ENCODE measurements around the gene CEP112. TPM values are rescaled to one million over a fixed set of nuclear protein-coding genes. Genes with fewer than 3 reads are reported as not detected.
"Not testable (repeated sequence)": the region's sequence is repeated elsewhere in the genome, so short reads cannot be mapped to it uniquely, and the experiment has no call there.

CEP112 gene
- total and polyA plus RNA-seq, 4 donors = 1.1 to 4.9 (median 1.4) TPM

GRCh38 chr17:65733314-65733713 is 458.6 kb downstream of the CEP112 start (continued):
- TF ChIP-seq GABPA (IDR thresholded peaks at IDR 0.05 in 1 of 2, conservative IDR thresholded peaks at IDR 0.05 in 1 of 2) (no peak), MAX (IDR thresholded peaks at IDR 0.05) (no peak), HNF4A (conservative IDR thresholded peaks at IDR 0.05) (no peak)

DNA sequence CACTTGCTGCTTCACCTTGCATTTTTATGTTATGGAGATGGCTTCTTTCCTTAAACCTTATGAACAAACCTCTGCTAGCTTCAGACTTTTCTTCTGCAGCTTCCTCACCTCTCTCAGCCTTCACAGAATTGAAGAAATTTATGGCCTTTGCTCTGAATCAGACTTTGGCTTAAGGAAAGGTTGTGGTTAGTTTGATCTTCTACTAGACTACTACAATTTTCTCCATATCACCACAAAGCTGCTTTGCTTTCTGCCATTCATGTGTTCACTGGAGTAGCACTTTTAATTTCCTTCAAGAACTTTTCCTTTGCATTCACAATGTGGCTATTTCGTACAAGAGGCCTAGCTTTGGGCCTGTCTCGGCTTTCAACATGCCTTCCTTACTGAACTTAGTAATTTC is 459.3 kb downstream of the CEP112 start:
- 91% methylated on average over 2 of the region's 2 CpGs for WGBS
- H3K9ac ChIP-seq (ENCODE audit: low read depth in 1 of 2, low read length in 2 of 2); H3K27me3 ChIP-seq (ENCODE audit: control insufficient read depth in 4 of 4, insufficient read depth in 4 of 4, low read length in 3 of 4); H3K27ac ChIP-seq (ENCODE audit: low read depth in 1 of 2, low read length in 2 of 2); H3K9me3 ChIP-seq (ENCODE audit: control insufficient read depth in 4 of 4, low read length in 3 of 4); DNase-seq (ENCODE audit: low spot score); H3K4me3 ChIP-seq (ENCODE audit: low read depth in 1 of 3, low read length in 3 of 3); H3K36me3 ChIP-seq (ENCODE audit: control insufficient read depth in 4 of 4, insufficient read depth in 3 of 4, low read depth in 1 of 4, low read length in 3 of 4); H3K4me1 ChIP-seq (ENCODE audit: control insufficient read depth in 4 of 4, insufficient read depth in 4 of 4, low read length in 3 of 4): not testable (repeated sequence)

- Histone ChIP-seq H3K27me3 (ENCODE audit: control insufficient read depth in 4 of 4, insufficient read depth in 4 of 4, low read length in 3 of 4) (no peaks in the 10 kb centered on the region), H3K9me3 (ENCODE audit: control insufficient read depth in 4 of 4, low read length in 3 of 4) (no peaks in the 10 kb centered on the region), H3K4me3 (ENCODE audit: low read depth in 1 of 3, low read length in 3 of 3) (no peak overlapping the region), H3K36me3 (ENCODE audit: control insufficient read depth in 4 of 4, insufficient read depth in 3 of 4, low read depth in 1 of 4, low read length in 3 of 4) (no peaks in the 10 kb centered on the region), H3K9ac (ENCODE audit: low read depth in 1 of 2, low read length in 2 of 2) (no peak overlapping the region), H3K4me1 (ENCODE audit: control insufficient read depth in 4 of 4, insufficient read depth in 4 of 4, low read length in 3 of 4) (no peaks in the 10 kb centered on the region), H3K27ac (ENCODE audit: low read depth in 1 of 2, low read length in 2 of 2) (no peak overlapping the region)
- WGBS = 69% methylated on average over 3 of the region's 3 CpGs
- TF ChIP-seq MAX (IDR thresholded peaks at IDR 0.05) (no peak), HNF4A (conservative IDR thresholded peaks at IDR 0.05) (no peak)
- TF ChIP-seq, protein P1, sequence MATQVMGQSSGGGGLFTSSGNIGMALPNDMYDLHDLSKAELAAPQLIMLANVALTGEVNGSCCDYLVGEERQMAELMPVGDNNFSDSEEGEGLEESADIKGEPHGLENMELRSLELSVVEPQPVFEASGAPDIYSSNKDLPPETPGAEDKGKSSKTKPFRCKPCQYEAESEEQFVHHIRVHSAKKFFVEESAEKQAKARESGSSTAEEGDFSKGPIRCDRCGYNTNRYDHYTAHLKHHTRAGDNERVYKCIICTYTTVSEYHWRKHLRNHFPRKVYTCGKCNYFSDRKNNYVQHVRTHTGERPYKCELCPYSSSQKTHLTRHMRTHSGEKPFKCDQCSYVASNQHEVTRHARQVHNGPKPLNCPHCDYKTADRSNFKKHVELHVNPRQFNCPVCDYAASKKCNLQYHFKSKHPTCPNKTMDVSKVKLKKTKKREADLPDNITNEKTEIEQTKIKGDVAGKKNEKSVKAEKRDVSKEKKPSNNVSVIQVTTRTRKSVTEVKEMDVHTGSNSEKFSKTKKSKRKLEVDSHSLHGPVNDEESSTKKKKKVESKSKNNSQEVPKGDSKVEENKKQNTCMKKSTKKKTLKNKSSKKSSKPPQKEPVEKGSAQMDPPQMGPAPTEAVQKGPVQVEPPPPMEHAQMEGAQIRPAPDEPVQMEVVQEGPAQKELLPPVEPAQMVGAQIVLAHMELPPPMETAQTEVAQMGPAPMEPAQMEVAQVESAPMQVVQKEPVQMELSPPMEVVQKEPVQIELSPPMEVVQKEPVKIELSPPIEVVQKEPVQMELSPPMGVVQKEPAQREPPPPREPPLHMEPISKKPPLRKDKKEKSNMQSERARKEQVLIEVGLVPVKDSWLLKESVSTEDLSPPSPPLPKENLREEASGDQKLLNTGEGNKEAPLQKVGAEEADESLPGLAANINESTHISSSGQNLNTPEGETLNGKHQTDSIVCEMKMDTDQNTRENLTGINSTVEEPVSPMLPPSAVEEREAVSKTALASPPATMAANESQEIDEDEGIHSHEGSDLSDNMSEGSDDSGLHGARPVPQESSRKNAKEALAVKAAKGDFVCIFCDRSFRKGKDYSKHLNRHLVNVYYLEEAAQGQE (IDR thresholded peaks at IDR 0.05) = no peak
- TF ChIP-seq, protein P2, sequence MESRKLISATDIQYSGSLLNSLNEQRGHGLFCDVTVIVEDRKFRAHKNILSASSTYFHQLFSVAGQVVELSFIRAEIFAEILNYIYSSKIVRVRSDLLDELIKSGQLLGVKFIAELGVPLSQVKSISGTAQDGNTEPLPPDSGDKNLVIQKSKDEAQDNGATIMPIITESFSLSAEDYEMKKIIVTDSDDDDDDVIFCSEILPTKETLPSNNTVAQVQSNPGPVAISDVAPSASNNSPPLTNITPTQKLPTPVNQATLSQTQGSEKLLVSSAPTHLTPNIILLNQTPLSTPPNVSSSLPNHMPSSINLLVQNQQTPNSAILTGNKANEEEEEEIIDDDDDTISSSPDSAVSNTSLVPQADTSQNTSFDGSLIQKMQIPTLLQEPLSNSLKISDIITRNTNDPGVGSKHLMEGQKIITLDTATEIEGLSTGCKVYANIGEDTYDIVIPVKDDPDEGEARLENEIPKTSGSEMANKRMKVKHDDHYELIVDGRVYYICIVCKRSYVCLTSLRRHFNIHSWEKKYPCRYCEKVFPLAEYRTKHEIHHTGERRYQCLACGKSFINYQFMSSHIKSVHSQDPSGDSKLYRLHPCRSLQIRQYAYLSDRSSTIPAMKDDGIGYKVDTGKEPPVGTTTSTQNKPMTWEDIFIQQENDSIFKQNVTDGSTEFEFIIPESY (IDR thresholded peaks at IDR 0.05) = no peak
- no peak for DNase-seq (ENCODE audit: low spot score)
These were observed 461.2 kb downstream of the CEP112 start for GRCh38 chr17:65730711-65731169.

GRCh38 chr17:65729207-65729606 is 462.7 kb downstream of the CEP112 start:
- H3K4me1 ChIP-seq (ENCODE audit: control insufficient read depth in 4 of 4, insufficient read depth in 4 of 4, low read length in 3 of 4) = no peaks in the 10 kb centered on the region
- TF ChIP-seq TAF1 (conservative IDR thresholded peaks at IDR 0.05) = no peak
- no peak for TF ChIP-seq FOXA2 (IDR thresholded peaks at IDR 0.05)
- no peak for TF ChIP-seq FOXA1 (IDR thresholded peaks at IDR 0.05)
- TF ChIP-seq CTCF (IDR thresholded peaks at IDR 0.05; ENCODE audit: low read depth, low read length, missing input control) = no peak
- no peak for TF ChIP-seq JUND (IDR thresholded peaks at IDR 0.05)
- TF ChIP-seq SP1 (IDR thresholded peaks at IDR 0.05) = no peak
- no peak for TF ChIP-seq HNF4A (conservative IDR thresholded peaks at IDR 0.05)
- H3K36me3 ChIP-seq (ENCODE audit: control insufficient read depth in 4 of 4, insufficient read depth in 3 of 4, low read depth in 1 of 4, low read length in 3 of 4) = no peaks in the 10 kb centered on the region
- H3K9me3 ChIP-seq (ENCODE audit: control insufficient read depth in 4 of 4, low read length in 3 of 4) = no peaks in the 10 kb centered on the region
- no peaks in the 10 kb centered on the region for H3K27me3 ChIP-seq (ENCODE audit: control insufficient read depth in 4 of 4, insufficient read depth in 4 of 4, low read length in 3 of 4)
- H3K27ac ChIP-seq (ENCODE audit: low read depth in 1 of 2, low read length in 2 of 2) = no peak overlapping the region
- DNase-seq (ENCODE audit: low spot score) = no peak
- 94% methylated on average over 3 of the region's 3 CpGs for WGBS
- H3K9ac ChIP-seq (ENCODE audit: low read depth in 1 of 2, low read length in 2 of 2) = no peak overlapping the region
- H3K4me3 ChIP-seq (ENCODE audit: low read depth in 1 of 3, low read length in 3 of 3) = no peak overlapping the region

Measured in liver (tissue), 9 donors.